Measurements from ENCODE around the gene PPP1R3F.

DNA sequence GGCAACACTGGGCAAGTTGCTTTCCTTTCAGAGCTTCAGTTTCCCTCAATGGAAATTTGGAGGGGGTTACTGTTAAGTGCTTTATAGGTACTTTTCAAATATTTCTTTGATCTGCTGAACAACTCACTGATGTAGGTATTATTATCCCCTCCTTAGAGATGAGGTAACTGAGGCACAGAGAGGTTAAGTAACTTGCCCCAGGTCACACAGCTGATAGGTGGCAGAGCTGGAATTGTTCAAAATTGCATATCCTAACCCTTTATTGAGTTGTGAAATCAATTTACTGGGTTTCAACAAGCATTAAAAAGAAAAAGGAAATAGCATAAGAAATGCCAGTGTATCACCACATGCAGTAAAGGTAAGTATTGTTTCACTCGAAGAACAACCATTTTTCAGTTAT lies 6.6 kb downstream of the PPP1R3F start:
- TF ChIP-seq, protein P1, sequence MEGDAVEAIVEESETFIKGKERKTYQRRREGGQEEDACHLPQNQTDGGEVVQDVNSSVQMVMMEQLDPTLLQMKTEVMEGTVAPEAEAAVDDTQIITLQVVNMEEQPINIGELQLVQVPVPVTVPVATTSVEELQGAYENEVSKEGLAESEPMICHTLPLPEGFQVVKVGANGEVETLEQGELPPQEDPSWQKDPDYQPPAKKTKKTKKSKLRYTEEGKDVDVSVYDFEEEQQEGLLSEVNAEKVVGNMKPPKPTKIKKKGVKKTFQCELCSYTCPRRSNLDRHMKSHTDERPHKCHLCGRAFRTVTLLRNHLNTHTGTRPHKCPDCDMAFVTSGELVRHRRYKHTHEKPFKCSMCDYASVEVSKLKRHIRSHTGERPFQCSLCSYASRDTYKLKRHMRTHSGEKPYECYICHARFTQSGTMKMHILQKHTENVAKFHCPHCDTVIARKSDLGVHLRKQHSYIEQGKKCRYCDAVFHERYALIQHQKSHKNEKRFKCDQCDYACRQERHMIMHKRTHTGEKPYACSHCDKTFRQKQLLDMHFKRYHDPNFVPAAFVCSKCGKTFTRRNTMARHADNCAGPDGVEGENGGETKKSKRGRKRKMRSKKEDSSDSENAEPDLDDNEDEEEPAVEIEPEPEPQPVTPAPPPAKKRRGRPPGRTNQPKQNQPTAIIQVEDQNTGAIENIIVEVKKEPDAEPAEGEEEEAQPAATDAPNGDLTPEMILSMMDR (IDR thresholded peaks at IDR 0.05): no peak
- TF ChIP-seq POLR2A (IDR thresholded peaks at IDR 0.05): no peak

All from breast epithelium (tissue), 3 donors.